GM19351 (cell line): ENCODE measurements around the gene WSCD2.

ENCODE experiments used
- ATAC-seq: cut with Tn5 transposase; IDR thresholded peaks from one replicate; pipeline ENCODE4 v1.9.1; 2021; ENCODE audit warnings: mild to moderate bottlenecking, moderate library complexity; ENCODE audit not compliant: unreplicated experiment

Gene WSCD2

DNA sequence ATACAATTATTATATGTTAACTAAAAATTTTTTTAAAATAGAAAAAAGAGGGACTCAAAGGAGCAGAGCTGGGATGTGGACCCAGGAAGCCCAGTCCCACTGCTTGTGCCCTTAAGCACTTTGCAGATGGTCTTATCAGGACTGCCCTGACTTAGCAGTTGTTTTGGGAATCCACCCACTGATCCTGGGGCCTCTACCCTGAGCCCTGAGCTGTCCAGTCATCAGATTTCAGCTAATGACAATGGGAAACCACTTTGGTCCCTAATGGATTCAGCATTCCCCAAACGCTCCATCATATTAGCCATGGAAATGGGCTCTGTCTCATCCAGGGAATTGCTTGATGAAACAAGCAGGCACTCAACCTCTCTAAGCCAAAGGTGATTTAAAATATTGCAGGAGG lies 22.5 kb upstream of the WSCD2 start:
- no peak for ATAC-seq

DNA sequence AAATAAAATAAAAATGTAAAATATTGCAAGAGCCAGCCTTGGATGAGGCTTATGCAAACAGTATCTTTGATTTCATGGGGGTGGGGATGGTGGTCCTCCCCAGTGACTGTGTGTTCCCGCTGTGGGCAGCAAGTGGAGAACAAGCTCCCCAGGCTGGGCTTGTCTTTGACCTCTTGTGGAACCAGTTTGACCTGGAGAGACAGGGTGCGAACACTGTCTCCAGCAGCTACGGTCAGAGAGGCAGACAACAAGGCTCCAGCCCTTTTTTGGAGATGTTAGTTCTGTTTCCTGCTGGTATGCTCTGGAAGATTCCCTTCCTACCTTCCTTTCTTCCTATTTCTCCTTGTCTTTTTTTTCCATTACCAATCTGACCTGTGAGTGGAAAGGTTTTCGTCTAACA lies 21.8 kb upstream of the WSCD2 start:
- ATAC-seq = no peak

DNA sequence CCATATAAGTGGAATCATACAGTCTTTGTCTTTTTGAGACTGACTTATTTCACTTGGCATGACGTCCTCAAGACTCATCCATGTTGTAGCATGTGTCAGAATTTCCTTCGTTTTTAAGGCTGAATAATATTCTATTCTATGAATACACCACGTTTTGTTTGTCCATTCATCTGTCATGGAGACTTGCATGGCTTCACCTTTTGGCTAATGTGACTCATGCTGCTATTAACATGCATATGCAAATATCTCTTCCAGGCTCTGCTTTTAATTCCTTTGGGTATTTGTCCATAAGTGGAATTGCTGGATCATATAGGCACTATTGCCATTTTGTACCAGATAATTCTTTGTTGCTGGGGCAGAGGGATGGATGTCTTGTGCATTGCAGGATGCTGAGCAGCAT lies 19.6 kb upstream of the WSCD2 start:
- ATAC-seq = no peak

DNA sequence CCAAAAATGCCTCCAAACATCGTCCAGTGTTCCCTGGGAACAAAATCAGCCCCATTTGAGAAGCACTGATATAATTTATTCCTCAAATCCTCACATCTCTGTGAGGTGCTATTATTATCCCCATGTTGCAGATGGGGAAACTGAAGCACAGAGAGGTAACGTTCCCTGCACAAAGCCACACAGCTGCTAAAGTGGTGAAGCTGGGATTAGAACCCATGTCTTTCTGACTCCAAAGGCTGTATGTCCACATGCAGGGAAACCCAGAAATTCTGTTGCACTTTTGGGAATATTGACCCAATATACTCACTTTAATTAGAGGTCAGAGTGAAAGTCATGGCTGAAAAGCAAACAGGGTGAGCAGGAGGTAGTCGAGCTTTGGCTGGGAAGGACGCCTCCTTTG lies 19.1 kb upstream of the WSCD2 start:
- ATAC-seq = no peak

DNA sequence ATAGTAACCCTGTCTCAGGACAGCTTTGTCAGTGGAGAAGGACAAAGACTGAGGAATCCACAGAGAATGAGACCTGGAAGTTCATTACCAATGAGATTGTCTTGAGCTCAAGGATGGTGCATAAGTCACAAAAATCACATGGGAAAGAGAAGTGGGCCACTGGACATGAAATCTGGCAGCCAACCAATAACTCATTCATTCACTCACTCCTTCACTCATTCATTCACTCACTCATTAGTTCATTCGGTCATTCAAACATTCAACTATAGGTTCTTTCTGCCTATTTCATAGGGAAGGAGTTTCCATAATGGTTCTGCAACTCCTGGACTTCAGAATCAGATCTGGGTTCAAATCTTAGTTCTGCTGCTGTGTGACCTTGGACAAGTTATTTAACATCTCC lies 18.2 kb upstream of the WSCD2 start:
- ATAC-seq = no peak

DNA sequence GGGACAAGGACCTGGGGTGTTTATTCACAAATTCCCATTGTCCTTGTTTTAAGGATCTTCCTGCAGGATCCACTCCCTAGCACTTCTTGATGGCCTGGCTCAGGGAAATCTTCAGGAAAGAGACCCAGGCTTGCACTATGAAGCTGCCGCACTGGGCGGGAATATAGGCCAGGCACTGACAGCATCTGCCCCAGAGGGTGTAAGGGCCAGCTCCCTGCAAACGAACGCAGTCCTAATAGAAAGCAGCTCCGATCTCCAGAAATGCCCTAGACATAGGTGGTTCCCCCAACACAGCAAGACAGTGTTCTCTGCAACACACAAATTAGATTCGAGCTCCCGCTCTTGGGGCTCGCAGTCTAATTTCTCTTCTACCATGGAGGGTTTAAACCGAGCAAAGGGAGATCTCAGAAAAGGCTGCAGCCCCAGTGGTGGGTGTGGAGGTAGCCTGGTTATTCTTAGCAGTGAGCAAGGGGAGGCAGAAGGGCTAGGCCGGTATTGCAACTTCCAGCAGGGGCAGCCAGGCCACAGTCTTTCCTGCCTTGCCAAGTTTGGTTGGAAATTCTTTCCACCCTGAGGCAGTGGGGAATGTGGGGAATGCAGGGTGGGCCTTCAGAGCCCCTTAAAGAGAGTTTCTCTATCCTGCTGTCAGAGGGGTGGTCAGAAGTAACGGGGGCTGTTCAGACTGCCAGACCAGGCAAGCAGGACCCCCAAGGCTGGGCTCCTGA lies 16.1 kb upstream of the WSCD2 start:
- ATAC-seq = no peak

DNA sequence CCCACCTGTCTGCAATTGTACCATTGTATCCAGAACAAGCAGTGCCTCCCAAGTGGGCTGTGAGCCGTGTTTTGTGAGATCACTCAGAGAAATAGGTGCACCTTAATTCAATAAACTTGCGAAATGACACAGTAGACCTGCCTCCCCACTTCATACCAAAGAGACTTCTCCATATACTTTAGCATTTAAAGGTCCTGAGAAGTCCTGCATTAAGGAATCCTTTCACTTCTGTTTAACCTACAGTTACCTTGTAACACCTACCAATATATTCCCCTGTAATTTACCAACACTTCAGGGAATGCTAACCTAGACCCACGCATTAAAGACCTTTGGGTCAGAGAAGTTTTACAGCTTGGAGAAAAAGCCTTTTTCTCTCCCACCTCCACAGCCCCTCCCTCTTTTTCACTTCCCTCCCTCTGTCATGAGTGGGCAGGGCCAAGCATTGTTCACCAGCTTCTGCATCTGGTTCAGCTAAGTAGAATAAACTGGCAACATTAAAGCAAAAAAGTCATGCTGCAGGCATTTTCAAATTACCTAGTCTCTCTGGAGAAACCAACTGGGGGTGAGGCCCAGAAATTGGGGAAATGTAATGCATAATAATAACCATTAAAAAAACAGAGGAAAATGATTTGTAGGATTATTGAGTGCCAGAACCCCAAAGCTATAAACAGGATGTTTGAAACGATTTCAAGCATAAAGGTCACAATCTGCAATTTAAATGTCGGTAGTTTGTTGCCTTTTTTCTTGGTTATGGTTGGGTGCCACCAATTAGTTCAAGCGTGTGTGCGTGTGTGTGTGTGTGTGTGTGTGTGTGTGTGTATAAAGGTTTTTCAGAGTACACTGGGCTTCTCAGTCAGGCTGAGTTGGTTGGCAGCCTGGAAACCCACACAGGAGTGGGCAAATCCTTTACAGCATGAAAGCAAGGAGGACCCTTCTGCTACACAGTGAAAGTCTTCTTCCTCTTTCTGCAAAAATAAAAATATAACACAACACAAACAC lies 13.7 kb upstream of the WSCD2 start:
- no peak for ATAC-seq

DNA sequence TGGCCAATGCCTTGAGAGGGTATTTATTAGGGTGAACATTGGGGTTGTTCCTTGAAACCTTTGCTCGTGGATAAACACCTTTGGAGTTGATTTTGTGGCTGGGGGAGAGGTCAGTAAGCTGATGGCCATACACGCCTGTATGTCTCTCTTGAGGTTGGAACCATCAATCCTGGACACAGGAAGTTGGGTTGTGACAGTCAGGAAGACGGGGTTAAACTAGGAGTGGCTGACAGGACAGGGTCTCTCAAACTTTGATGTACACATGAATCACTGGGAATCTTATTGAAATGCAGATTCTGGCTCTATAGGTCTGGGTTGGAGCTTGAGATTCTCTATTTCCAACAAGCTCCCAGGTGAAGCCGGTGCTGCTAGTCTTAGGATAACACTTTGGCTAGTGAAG lies 12.8 kb upstream of the WSCD2 start:
- ATAC-seq = no peak

DNA sequence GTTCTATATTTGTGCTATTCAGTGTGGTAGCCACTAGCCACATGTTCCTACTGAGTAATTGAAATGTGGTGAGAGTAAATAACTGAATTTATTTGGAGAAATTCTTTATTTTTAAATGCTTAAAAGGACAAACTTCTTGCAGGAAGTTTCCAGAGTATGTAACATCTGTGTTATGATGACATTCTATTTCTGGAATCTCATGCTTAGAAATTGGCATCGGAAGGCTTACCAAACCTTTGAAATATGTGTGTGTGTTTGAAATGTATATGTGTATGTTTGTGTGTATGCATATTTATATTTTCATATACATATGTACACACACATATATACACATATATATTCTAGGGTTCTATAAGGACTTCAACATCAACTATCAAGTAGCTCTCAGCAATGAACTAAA lies 12.4 kb upstream of the WSCD2 start:
- ATAC-seq = no peak

DNA sequence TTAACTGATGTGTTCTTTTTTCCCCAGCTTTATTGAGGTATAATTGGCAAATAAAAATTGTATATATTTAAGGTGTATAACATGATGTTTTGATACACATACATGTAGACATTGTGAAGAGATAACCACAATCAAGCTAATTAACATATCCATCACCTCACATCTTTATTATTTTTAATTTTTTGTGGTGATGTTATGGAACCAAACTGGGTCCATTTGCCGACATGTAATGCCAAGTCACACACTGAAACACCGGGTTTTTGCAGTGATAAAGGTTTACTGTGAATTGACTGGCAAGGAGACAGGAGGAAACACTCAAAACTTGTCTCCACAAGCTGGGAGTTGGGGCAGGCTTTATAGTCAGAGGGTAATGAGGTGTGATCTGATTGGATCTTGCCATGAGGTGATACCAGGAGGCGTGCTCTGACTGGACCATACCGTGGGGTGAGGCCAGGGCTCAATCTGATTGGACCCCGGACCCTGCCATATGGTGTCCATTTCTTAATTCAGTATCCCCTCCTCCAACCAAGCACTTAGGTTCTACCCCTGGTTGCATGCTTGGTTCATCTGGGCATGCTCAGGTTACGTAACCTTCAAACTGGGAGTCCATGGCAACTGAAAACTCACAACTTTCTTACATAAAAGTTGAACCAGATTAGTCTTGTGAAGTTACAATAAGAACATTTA lies 11.8 kb upstream of the WSCD2 start:
- no peak for ATAC-seq

DNA sequence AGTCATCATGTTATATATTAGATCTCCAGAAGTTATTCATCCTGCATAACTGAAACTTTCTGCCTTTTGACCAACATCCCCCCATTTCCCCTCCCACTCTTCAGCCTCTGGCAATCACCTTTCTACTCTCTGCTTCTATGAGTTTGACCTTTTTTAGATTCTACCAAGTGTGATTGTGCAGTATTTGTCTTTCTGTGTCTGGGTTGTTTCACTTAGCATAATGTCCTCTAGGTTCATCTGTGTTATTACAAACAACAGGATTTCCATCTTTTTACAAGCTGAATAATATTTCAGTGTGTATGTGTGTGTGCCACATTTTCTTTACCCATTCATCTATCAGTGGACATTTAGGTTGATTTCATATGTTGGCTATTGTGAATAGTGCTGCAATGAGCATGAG lies 11.2 kb upstream of the WSCD2 start:
- no peak for ATAC-seq

DNA sequence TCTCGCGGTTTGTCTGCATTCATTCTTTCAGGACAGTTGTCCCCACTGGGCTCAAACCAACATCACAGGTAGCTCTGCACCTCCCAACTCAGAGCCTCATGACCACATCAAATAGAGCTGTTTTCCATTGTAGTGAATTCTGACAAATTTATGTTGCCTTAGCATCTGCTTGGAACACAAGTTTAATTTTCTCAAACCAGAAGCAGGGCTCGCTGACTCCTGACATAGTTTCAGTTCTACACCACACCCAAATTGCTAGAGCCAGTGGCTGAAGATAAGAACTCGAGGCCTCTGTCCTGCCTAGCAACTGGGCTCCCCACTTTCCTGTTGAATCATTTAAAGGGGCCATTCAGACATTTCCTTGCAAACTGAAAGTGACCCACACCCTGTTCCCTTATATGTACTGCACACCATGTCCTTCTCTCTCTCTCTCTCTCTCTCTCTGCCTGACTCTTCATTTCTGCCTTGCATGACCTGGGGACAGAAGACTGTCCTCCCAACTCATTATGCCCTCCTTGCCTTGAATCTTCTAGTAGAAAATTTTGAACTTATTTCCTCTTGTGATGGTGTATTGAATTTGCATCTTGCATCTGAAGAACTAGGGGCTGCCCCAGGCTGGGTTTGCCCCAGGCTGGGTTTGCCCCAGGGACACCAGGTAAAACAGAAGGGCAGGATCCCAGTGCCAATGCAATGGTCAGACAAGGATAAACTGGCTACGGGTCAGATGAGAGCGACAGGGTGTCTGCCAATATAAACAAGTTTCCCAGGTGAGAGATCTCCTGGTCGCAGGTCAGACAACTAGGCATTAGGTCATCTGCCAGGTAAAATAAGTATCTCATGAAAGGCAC lies 9.7 kb upstream of the WSCD2 start:
- peak; percentile 94 for ATAC-seq

DNA sequence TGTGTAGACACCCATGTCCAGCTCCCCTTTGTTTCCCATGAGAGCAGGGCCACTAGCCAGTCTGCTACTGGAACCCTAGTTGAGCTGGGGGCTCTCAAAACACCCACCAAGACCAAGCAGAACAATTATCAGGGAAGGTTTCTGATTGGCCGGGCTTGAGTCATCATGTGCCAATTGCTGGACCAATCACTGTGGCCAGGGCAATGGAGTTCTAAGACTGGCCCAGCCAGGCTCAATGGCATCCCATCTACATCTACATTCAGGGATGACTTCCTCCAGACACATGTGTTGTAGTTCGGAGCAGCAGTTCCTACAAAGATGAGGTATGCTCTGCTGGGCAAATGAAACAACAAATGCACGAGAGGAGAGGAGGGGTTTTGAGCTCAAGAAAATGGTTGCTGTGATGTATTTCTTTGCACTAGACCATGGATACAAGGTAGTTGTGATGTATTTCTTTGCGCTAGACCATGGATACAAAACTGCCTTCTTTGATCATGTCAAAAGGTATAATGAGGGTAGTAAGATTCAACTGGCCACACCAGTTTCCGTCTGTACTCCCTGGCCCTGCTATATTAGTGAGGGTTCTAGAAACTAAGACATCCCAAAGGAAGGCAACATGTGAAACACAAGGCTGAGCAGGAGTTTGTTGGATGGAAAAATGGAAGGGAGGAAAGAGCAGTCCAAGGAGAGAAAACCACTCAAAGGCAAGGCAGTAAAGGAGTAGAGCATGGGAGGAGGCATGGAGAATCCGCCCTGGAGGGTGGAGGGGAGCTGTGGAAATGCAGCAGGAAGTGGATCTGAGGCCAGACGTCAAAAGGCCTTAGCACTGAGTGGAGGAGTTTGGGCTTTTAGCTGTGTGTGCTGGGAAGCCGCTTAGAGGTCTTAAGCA lies 8.9 kb upstream of the WSCD2 start:
- no peak for ATAC-seq

DNA sequence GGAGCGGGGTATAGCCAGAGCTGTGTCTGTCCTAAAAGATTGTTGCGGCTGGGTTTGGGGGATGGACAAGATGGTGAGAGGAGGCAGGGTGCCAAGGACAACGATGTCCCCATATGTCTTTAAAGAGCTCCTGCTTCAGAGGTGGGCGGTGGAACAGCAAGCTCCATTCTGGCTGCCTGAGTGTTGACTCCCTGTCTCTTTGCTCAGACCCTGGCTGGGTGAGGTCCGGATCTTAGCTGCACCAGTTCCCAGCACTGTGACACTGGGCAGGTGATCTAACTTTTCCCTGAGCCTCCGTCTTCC lies 8.3 kb upstream of the WSCD2 start:
- ATAC-seq = no peak

DNA sequence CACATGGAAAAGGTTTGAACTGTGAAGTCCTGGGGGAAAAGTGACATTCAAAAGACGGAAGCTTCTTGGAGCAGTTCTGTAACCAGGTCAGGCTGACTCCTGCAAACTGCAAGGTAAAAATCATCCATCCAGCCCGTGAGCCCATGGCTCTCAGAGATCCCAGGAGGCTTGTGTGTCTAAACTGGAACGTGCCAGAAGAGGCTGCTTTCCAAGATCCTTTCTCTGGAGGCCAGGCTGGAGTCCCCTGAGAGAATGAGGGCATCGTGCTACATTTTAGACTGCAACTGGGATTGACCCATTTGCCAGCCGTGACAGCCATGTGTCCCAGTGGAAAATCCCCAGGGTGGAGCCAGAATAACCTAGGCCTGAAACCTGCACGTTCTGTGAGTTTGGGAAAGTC lies 7.8 kb upstream of the WSCD2 start:
- no peak for ATAC-seq

DNA sequence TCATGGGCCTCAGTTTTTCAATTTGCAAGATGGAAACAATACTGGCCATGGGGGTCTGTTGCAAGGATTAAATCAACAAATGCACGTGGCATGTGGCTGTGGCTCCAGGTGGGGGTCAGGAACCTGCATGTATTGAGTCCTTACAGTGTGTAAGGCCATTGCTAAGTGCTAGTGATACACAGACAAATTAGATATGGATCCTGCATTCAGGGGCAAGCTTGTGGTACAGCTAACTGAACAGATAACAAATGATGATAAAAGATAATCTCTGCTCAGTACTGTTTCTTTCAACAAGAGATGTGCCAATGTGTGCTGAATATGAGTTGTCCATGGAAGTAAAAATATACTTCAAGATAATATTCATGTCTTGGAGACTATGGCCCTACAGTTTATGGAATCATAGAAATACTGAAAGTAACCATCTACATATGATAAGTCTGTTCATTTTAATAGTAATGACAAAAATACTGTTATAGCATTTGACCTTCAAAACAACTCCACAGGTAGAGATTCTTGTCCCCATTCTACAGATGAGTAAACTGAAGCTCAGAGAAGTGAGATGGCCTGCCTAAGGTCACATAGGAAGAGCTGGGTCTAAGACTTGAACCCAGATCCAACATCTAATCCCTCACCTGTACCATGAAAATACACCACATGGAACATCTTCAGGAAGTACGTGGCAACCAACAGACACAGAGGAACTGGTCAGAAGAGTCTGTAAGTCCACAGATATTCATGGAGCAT lies 7.2 kb upstream of the WSCD2 start:
- ATAC-seq = no peak

DNA sequence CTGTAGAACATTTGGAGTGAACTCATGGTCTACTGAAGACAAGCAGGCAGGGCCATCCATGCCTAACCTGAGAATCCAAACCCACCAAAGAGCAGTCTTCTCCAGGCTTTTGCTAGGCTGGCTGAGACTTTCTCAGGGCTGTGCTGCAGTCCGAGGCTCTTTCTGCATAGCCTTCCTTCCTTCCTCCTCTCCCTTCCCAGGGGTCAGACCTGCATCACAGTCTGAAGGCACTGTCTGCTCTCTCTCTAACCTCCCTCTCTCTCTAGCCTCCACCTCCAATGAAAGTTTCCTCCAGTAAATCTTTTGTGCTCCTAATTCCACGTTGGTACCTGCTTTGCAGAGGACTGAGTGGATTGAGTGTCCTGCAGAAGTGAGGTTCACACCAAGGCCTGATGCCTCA lies 6.4 kb upstream of the WSCD2 start:
- ATAC-seq = no peak

DNA sequence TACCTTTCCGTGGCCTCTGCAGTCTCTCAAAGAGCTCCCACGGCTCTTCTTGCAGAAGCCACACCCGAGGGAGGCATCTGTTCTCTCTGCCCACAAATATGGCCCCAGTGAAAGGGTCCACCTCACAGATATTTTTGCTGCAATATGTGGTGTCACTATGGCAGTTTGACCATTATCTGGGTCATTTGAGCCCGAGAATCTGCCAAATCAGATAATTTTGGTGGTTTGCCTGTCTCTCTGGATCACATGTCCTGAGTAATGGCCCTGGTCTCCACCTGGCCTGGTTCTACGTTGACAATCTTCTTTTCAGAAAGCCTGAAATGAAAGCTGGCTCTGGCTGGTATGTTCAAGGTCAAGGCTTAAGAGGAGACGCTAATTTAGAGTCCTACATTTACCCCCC lies 5.7 kb upstream of the WSCD2 start:
- no peak for ATAC-seq

DNA sequence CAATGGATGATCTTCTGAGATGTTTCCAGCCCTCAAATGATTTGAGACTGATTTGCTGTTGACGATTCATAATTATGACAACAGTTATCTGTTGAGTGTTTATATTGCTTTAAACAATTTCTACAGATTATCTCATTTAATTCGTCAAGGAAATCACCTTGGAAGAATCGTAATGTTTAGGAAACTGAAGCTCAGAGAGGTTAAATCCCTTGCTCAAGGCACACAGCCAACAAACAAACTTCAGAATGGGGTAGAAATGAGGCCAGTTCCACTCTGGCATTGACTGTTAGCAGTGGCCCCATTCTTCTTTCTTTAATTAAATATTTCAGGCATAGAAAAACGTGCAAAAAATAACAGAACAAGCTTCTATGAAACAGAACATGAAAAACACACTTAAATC lies 4.0 kb upstream of the WSCD2 start:
- ATAC-seq = no peak
